ENCODE results near the gene MRPS22. TPM values are rescaled to one million over a fixed set of nuclear protein-coding genes. Genes with fewer than 3 reads are reported as not detected.

The MRPS22 gene
- total RNA-seq, 1 donor from 2014 or later, result 38.1 TPM

DNA sequence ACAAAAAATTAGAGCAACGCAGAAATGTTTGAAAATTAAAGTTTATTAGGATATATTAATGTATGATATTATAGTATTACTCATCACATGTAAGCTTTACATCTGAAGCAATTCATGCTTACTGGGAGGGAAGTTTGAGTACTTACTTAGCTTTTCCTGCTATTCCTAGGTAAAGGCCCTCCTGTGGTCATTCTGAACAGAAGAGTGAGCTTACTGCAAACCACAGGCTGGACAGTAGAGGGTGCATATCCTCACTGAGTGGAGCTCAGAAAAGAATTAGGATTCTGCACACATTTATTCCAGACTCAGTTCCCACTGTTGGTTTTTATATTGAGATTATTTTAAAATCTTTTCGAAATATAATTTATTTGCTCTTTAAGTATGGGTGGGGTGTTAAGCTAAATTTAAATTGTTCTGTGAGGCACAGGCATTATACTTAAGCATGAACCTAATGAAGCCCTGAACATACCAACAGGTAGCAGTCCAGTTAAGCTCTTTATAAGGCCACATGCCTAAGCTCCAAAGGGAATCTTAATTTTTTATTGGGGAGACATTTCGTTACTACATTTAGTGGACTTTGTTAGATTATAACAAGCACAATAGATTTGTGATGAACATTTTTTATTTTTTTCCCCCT is 10.2 kb downstream of the MRPS22 start:
- no peak overlapping the region for H3K27ac Mint-ChIP-seq (ENCODE audit: unreplicated experiment)
- H3K9me3 Mint-ChIP-seq (ENCODE audit: unreplicated experiment), result no peaks in the 10 kb centered on the region
- TF ChIP-seq, protein P1, sequence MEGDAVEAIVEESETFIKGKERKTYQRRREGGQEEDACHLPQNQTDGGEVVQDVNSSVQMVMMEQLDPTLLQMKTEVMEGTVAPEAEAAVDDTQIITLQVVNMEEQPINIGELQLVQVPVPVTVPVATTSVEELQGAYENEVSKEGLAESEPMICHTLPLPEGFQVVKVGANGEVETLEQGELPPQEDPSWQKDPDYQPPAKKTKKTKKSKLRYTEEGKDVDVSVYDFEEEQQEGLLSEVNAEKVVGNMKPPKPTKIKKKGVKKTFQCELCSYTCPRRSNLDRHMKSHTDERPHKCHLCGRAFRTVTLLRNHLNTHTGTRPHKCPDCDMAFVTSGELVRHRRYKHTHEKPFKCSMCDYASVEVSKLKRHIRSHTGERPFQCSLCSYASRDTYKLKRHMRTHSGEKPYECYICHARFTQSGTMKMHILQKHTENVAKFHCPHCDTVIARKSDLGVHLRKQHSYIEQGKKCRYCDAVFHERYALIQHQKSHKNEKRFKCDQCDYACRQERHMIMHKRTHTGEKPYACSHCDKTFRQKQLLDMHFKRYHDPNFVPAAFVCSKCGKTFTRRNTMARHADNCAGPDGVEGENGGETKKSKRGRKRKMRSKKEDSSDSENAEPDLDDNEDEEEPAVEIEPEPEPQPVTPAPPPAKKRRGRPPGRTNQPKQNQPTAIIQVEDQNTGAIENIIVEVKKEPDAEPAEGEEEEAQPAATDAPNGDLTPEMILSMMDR (IDR thresholded peaks at IDR 0.05; ENCODE audit: unreplicated experiment), result peak; percentile 19
- H3K27me3 Mint-ChIP-seq (ENCODE audit: unreplicated experiment), result no peaks in the 10 kb centered on the region
- peak; percentile 53 for DNase-seq (ENCODE audit: low spot score)
- H3K4me1 Mint-ChIP-seq (ENCODE audit: unreplicated experiment), result peaks cover 31% of the 10 kb centered on the region
- H3K36me3 Mint-ChIP-seq (ENCODE audit: low read depth, unreplicated experiment), result peaks cover 44% of the 10 kb centered on the region
- H3K4me3 Mint-ChIP-seq (ENCODE audit: unreplicated experiment), result no peak overlapping the region

DNA sequence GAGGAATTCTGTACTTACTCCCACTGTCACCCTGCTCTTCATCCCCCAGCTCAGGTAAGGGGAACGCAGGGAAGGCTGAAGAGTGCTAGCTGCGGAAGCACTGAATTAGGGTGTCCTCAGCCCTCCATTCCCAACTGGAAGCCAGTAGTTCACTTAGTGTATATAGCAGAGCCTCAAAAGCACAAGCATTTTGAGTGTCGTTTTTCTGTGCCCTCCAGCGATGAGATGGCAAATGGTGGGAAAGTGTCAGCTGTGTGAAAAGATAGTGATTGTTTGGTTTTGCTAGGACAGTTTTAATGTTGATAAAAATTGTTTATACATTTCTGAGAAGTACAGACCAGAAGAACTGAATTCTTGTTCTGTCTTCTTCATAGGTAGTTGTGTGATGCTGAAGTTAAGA is 10.8 kb downstream of the MRPS22 start:
- H3K27ac Mint-ChIP-seq (ENCODE audit: unreplicated experiment), result no peak overlapping the region
- no peaks in the 10 kb centered on the region for H3K9me3 Mint-ChIP-seq (ENCODE audit: unreplicated experiment)
- H3K27me3 Mint-ChIP-seq (ENCODE audit: unreplicated experiment), result no peaks in the 10 kb centered on the region
- peaks cover 44% of the 10 kb centered on the region for H3K36me3 Mint-ChIP-seq (ENCODE audit: low read depth, unreplicated experiment)
- H3K4me3 Mint-ChIP-seq (ENCODE audit: unreplicated experiment), result no peak overlapping the region
- TF ChIP-seq, protein P1 (IDR thresholded peaks at IDR 0.05; ENCODE audit: unreplicated experiment), result no peak
- no peak for DNase-seq (ENCODE audit: low spot score)
- peaks cover 38% of the 10 kb centered on the region for H3K4me1 Mint-ChIP-seq (ENCODE audit: unreplicated experiment)

DNA sequence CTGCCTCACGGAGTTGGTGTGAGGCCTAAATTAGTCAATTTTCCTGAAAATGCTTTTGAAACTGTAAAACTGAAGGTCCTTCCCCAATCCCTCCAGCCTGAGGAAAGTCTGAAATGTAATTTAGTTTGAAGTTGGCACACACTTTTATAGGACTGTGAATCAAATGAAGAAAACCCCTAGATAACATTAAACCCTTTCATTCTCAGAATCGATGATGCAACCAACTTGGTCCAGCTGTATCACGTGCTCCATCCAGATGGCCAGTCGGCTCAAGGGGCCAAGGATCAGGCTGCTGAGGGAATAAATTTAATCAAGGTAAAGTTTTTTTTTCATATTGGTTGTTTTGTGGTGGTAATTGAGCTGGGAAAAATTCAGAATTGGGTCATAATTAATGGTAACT is 11.7 kb downstream of the MRPS22 start:
- Mint-ChIP-seq H3K27me3 (ENCODE audit: unreplicated experiment) (no peaks in the 10 kb centered on the region), H3K27ac (ENCODE audit: unreplicated experiment) (peak overlapping the region; percentile 90), H3K4me1 (ENCODE audit: unreplicated experiment) (peaks cover 38% of the 10 kb centered on the region), H3K9me3 (ENCODE audit: unreplicated experiment) (no peaks in the 10 kb centered on the region), H3K4me3 (ENCODE audit: unreplicated experiment) (peak overlapping the region; percentile 74), H3K36me3 (ENCODE audit: low read depth, unreplicated experiment) (peaks cover 49% of the 10 kb centered on the region)
- TF ChIP-seq, protein P1 (IDR thresholded peaks at IDR 0.05; ENCODE audit: unreplicated experiment), result no peak
- no peak for DNase-seq (ENCODE audit: low spot score)

DNA sequence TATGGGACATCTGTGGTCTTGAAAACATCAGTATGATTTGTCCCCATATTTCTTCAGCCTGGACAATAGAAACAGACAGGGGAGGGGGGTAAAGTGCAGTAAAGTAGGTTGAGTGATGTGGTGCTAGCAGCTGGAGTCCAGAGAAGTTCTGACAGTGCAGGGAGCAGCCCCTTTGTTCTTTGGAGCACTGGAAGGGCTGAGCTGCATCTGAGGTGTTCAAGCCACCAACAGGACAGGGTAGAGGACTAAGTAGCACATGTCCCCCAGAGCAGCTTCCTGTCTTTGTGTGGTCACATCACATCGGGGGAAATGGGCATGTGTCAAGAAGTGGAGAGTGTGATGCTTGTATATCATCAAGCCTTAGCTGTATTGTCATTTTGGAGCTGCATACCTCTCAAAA is 12.1 kb downstream of the MRPS22 start:
- DNase-seq (ENCODE audit: low spot score), result no peak
- peaks cover 38% of the 10 kb centered on the region for H3K4me1 Mint-ChIP-seq (ENCODE audit: unreplicated experiment)
- no peaks in the 10 kb centered on the region for H3K27me3 Mint-ChIP-seq (ENCODE audit: unreplicated experiment)
- peaks cover 49% of the 10 kb centered on the region for H3K36me3 Mint-ChIP-seq (ENCODE audit: low read depth, unreplicated experiment)
- H3K27ac Mint-ChIP-seq (ENCODE audit: unreplicated experiment), result peak overlapping the region; percentile 90
- TF ChIP-seq, protein P1 (IDR thresholded peaks at IDR 0.05; ENCODE audit: unreplicated experiment), result no peak
- no peaks in the 10 kb centered on the region for H3K9me3 Mint-ChIP-seq (ENCODE audit: unreplicated experiment)
- H3K4me3 Mint-ChIP-seq (ENCODE audit: unreplicated experiment), result peak overlapping the region; percentile 74

DNA sequence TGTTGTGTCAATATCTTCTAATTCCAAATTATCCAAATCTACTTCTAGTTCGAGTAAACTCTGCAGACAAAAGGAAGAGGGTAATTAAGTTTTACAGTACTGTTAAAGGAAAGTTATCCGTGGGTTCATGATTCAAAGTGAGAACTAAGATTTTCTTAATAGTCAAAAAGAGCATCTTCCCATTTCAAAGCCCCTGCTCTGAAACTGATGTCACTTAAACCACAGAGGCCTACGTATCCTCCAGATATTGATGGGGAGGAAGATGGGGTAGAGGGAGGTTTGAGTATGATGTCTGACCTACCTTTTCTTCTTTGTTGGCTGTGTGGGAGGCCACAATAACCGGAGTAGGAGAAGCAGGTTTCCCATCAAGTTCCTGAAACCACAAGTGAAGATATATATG is 14.1 kb downstream of the MRPS22 start:
- Mint-ChIP-seq H3K27me3 (ENCODE audit: unreplicated experiment) (no peaks in the 10 kb centered on the region), H3K9me3 (ENCODE audit: unreplicated experiment) (no peaks in the 10 kb centered on the region), H3K4me3 (ENCODE audit: unreplicated experiment) (peak overlapping the region; percentile 40), H3K4me1 (ENCODE audit: unreplicated experiment) (peaks cover 44% of the 10 kb centered on the region), H3K27ac (ENCODE audit: unreplicated experiment) (peak overlapping the region; percentile 28), H3K36me3 (ENCODE audit: low read depth, unreplicated experiment) (peaks cover 50% of the 10 kb centered on the region)
- DNase-seq (ENCODE audit: low spot score), result no peak
- TF ChIP-seq, protein P1 (IDR thresholded peaks at IDR 0.05; ENCODE audit: unreplicated experiment), result no peak
